GM21529 (cell line): ENCODE results near the gene SPTLC2.
A peak's percentile ranks its signal among the peaks of the same experiment; 100 is the strongest.

ENCODE experiments used
- ATAC-seq: cut with Tn5 transposase; IDR thresholded peaks from one replicate; pipeline ENCODE4 v1.9.1; 2021; ENCODE audit not compliant: unreplicated experiment

The SPTLC2 gene

GRCh38 chr14:77470224-77470870 lies 146.1 kb downstream of the SPTLC2 start:
- no peak for ATAC-seq

- ATAC-seq = no peak
Measured at GRCh38 chr14:77469539-77469938, 146.9 kb downstream of the SPTLC2 start.

- ATAC-seq = no peak
Measured at GRCh38 chr14:77469067-77469505, 147.4 kb downstream of the SPTLC2 start.

- ATAC-seq = no peak
Measured at GRCh38 chr14:77467801-77468200, 148.6 kb downstream of the SPTLC2 start.

GRCh38 chr14:77459072-77459723 lies 157.2 kb downstream of the SPTLC2 start:
- ATAC-seq = no peak

- peak; percentile 20 for ATAC-seq
Measured at GRCh38 chr14:77458249-77458950, 158.0 kb downstream of the SPTLC2 start.

- peak; percentile 92 for ATAC-seq
Measured at GRCh38 chr14:77457522-77458248, 158.8 kb downstream of the SPTLC2 start, which contains the start of the genes AHSA1 and VIPAS39. Gene AHSA1 (plus strand): TSS chr14:77458093. CDS start chr14:77458190, 97 bp downstream. Gene VIPAS39 (minus strand): TSS chr14:77457601. CDS start chr14:77454102, 3,499 bp downstream.

- no peak for ATAC-seq
Measured at GRCh38 chr14:77457115-77457521, 159.3 kb downstream of the SPTLC2 start.
